ENCODE data around the gene NT5DC4.

- TF ChIP-seq POLR2AphosphoS5 (IDR thresholded peaks at IDR 0.05; ENCODE audit: low read depth, low read length) (no peak), REST (IDR thresholded peaks at IDR 0.05; ENCODE audit: insufficient read depth in 1 of 2, low read depth in 2 of 2, low read length in 2 of 2) (no peak), FOXP2 (optimal IDR thresholded peaks at IDR 0.05; ENCODE audit: borderline replicate concordance, extremely low read depth, extremely low read length, insufficient read depth) (no peak), TAF1 (IDR thresholded peaks at IDR 0.05; ENCODE audit: borderline replicate concordance, insufficient read depth, low read length) (no peak)
Observed at GRCh38 chr2:112692918-112693317, 27.9 kb upstream of the NT5DC4 start.

Measured in PFSK-1 (cell line).